Renal cortical epithelial cell (primary cell): ENCODE results near the gene EDC3. TPM values are rescaled to one million over a fixed set of nuclear protein-coding genes. Genes with fewer than 3 reads are reported as not detected.
"Not testable (repeated sequence)": the region's sequence is repeated elsewhere in the genome, so short reads cannot be mapped to it uniquely, and the experiment has no call there.

ENCODE experiments used
- DNase-seq: peaks from one replicate; pipeline ENCODE4 v3.0.0-alpha.2; 2011; ENCODE audit warnings: low read depth
- total RNA-seq: library from RNA; depleted of rRNA; stranded (reverse); fragments of >200 nt; gene quantifications from 2 replicates; pipeline ENCODE4 v1.2.3, GENCODE V29; 2014

Gene EDC3, protein sequence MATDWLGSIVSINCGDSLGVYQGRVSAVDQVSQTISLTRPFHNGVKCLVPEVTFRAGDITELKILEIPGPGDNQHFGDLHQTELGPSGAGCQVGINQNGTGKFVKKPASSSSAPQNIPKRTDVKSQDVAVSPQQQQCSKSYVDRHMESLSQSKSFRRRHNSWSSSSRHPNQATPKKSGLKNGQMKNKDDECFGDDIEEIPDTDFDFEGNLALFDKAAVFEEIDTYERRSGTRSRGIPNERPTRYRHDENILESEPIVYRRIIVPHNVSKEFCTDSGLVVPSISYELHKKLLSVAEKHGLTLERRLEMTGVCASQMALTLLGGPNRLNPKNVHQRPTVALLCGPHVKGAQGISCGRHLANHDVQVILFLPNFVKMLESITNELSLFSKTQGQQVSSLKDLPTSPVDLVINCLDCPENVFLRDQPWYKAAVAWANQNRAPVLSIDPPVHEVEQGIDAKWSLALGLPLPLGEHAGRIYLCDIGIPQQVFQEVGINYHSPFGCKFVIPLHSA
- total RNA-seq: 5.4 and 16.5 TPM in 2 replicates

DNA sequence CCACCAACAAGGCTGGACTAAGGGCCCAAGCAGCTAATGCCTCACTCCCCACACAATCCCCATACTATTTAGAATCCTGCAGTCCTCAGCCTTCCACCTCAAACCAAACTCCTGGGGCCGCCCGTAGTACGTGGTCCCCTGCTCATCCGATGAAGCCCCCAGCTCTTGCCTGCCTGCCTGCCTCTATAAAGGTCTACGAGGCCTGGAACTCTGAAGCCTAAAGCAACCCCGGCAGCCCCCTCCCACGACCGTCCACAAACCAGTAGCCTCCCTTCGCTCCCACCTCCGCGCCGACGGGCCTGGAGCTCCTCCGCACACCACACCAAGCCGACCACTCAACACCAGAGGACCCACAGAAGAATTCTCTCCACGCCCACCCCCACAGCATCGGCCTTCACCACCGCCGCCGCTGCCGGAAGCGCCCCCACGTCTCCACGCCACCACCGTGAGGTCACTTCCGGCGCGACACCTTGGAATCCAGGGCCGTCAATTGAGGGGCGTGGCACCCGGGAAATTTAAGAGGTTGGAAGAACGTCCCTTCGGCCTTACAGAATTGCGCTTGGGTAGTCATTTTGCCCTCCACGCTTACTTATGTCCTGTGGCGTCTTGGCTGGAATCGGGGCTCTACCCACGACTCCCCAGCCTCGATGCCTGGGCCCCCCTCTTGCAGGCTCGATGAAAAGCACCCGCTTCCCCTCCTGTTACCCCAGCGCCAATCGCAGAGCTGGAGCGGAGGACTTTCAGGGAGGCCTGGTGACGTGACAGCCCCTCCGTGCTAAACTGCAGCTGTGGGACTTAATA is at the start of gene EDC3:
Gene EDC3, minus strand, starts transcription at position 428 of the 801 bp plus-strand sequence. CDS start 20,900 bp downstream, outside the sequence.
- peak; percentile 69 for DNase-seq

- DNase-seq: no peak
These were observed 46.6 kb upstream of the EDC3 start for GRCh38 chr15:74742422-74742821.

DNA sequence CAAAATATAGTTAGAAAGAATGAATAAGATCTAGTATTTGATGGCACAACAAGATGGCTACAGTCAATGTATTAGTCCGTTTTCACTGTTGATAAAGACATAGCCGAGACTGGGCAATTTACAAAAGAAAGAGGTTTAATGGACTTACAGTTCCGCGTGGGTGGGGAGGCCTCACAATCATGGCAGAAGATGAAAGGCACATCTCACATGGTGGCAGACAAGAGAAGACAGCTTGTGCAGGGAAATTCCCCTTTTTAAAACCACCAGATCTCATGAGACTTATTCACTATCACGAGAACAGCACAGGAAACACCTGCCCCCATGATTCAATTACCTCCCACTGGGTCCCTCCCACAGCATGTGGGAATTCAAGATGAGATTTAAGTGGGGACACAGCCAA is 42.4 kb upstream of the EDC3 start:
- not testable (repeated sequence) for DNase-seq

- no peak for DNase-seq
These were observed 39.5 kb upstream of the EDC3 start for GRCh38 chr15:74735305-74735704.

DNA sequence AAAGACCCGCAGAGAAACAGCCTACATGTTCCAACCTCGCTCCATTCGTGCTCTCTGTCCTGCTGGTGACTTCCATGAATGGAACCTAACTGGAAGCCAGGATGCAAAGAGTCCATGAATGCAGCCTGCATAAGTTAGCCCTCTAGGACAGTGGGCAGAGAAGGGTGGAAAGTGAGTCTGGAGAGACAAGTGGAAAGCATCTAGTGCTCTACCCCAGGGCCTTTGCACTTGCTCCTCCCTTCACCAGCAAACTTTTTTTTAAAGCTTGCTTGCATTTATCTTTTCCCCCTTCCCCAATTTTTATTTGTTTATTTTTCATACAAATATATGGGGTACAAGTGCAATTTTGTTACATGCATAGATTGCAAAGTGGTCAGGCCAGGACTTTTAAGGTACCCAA is 37.4 kb upstream of the EDC3 start:
- no peak for DNase-seq

- DNase-seq: no peak
These were observed 37.0 kb upstream of the EDC3 start for GRCh38 chr15:74732846-74733245.

DNA sequence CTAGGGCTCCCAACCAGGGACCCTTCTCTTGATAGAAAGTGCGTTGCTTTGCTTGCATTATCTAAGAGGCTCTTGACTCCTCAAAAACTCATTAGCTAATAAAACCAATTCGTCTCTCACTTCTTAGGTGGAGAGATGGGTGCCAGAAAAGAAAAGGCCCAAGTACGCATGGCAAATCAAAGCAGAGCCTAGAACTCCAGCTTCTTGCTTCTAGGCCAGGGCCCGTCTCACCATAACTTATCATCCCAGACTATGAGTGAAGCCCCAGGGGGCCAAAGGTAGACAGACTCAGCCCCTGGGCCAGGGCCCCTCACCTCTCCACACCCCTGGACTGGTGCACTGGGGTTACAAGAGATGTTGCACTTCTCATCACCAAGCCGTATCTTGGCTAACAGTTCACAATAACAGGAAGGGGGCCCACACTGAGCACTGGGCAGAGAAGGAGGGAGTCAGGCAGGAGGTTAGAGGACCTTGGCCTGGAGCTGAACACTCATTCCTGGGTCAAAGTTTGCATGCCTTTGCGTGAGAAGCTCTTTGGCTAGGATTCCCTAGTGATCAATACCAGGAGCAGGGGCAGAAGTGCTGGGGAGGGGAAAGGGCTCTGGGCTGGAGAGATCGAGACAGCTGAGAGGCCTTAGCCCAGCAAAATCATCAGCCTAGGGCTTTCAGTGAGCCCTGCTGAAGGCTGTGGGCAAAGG is 34.9 kb upstream of the EDC3 start:
- no peak for DNase-seq

- not testable (repeated sequence) for DNase-seq
These were observed 33.5 kb upstream of the EDC3 start for GRCh38 chr15:74729372-74729771.

DNA sequence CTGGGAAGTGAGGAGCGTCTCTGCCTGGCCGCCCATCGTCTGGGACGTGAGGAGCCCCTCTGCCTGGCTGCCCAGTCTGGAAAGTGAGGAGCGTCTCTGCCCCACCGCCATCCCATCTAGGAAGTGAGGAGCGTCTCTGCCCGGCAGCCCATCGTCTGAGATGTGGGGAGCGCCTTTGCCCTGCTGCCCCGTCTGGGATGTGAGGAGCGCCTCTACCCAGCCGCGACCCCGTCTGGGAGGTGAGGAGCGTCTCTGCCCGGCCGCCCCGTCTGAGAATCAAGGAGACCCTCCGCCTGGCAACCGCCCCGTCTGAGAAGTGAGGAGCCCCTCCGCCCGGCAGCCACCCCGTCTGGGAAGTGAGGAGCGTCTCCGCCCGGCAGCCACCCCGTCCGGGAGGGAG is 32.9 kb upstream of the EDC3 start:
- DNase-seq: not testable (repeated sequence)

DNA sequence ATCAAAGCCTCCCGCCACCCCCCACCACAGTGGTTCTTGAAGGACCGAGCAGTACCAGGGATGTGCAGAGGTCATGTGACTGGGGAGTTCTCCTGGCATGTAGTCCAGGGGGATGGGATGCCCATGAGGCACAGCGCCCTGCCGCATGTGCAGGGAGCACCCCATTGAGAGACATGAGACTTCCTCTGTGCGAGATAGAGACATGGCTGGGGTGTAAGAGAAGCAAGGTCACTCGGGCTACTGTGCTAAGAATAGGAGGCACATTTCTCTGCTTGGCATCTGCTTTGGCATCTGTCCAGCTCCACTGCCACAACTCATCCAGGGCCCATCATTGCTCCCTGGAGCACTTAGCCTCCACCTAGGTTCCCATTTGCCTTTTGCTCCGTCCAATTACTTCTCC is 31.9 kb upstream of the EDC3 start:
- no peak for DNase-seq

- DNase-seq: no peak
These were observed 30.9 kb upstream of the EDC3 start for GRCh38 chr15:74726774-74727164.

GRCh38 chr15:74725845-74726773 is 30.3 kb upstream of the EDC3 start:
- no peak for DNase-seq

- DNase-seq: no peak
These were observed 29.5 kb upstream of the EDC3 start, which contains the start of gene CYP1A1 for GRCh38 chr15:74725225-74725774. Gene CYP1A1 (minus strand): TSS chr15:74725528. CDS start chr15:74723097, 2,431 bp downstream.

- DNase-seq: no peak
These were observed 28.9 kb upstream of the EDC3 start for GRCh38 chr15:74724570-74725224.

DNA sequence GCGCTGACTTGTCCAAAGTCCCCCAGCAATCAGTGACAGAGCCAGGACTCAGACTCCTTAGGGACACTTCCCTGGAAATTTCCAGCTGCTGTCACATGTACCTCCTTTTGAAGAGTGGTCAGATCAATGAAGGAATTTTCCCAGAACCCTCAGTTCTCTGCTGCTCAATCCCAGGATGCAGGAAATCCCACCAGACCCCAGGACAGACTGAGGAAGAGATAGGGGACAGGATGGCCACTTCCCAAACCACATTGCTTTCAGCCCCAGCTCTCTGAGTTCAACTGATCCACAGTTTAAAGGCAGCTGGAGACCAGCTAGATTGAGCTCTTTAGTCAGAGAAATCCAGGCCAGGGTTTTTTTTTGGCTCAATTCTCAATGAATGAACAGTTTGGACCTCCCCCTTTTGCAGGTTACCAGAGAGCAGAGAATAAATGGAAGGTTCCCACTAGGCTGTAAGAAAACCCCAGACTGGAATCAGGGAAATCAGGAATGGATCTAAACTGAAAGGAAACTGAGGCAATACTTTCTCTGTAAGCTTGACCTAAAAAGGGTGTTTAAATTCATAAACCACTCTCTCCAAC is 28.0 kb upstream of the EDC3 start:
- DNase-seq: peak; percentile 63

DNA sequence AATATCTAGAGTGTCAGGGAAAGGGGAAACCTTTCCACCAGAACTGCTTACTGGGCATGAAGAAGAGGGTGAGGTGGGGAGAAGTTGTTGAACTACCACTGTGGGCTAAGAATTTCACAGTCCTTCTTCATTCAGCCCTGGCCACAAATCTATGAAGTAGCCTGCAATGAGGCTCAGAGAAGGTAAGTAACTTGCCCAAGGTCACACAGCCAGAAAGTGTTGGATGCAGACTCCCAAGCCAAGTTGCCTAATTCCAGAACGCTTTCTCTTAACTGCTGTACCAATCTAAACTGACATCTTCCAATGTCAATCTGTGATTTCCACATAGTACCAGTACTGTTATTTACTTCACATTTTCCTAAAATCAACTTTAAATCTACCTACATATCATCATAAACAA is 27.4 kb upstream of the EDC3 start:
- DNase-seq: no peak

- no peak for DNase-seq
These were observed 26.8 kb upstream of the EDC3 start for GRCh38 chr15:74722591-74722990.

DNA sequence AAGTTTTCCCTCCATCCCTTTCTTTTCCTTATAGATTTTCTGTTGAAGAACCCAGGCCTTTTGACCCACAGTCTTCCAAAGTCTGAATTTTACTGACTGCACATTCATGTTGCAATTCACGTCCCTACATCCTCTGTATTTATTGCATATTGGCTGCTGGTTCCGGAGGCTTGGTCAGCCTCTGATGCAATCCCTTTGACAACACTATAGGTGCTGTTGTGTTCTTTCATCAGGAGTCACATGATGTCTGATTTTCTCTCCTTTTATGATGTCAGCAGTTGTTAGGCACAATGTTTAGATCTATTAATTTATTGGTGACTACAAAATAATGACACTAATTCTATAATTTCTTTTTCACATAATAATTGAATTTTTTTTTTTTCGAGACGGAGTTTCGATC is 20.8 kb upstream of the EDC3 start:
- DNase-seq: no peak

GRCh38 chr15:74712311-74712710 is 16.5 kb upstream of the EDC3 start:
- no peak for DNase-seq
